Activated CD8-positive, alpha-beta memory T cell treated with anti-CD3 and anti-CD28 coated beads, Interleukin-2, amount 50 U/mL, for 1 hour (primary cell): ENCODE measurements around the gene NEK11.
"Not testable (repeated sequence)": the region's sequence is repeated elsewhere in the genome, so short reads cannot be mapped to it uniquely, and the experiment has no call there.

Source experiments
- DNase-seq: peaks from one replicate; pipeline ENCODE4 v3.0.0-alpha.2; 2020; ENCODE audit errors: extremely low read depth

Gene NEK11

GRCh38 chr3:131360191-131360755, 333.6 kb downstream of the NEK11 start:
- no peak for DNase-seq

- not testable (repeated sequence) for DNase-seq
These were observed 334.4 kb downstream of the NEK11 start for GRCh38 chr3:131361066-131361463.

- no peak for DNase-seq
These were observed 335.1 kb downstream of the NEK11 start for GRCh38 chr3:131361464-131362421.

- no peak for DNase-seq
These were observed 336.6 kb downstream of the NEK11 start for GRCh38 chr3:131363275-131363674.

GRCh38 chr3:131370935-131371687, 344.4 kb downstream of the NEK11 start:
- no peak for DNase-seq

GRCh38 chr3:131371688-131372066, 345.0 kb downstream of the NEK11 start:
- DNase-seq = no peak

- no peak for DNase-seq
These were observed 348.1 kb downstream of the NEK11 start for GRCh38 chr3:131374741-131375140.

GRCh38 chr3:131380821-131381444, 354.3 kb downstream of the NEK11 start:
- not testable (repeated sequence) for DNase-seq

- peak; percentile 78 for DNase-seq
These were observed 355.0 kb downstream of the NEK11 start, which contains the start of gene NUDT16 for GRCh38 chr3:131381445-131382291. TSS of gene NUDT16 (plus strand) at chr3:131381774. CDS start at chr3:131381805, 31 bp downstream.

- DNase-seq = no peak
These were observed 359.9 kb downstream of the NEK11 start for GRCh38 chr3:131386429-131387165.

GRCh38 chr3:131387796-131388489, 361.3 kb downstream of the NEK11 start:
- no peak for DNase-seq

GRCh38 chr3:131388490-131388799, 361.8 kb downstream of the NEK11 start:
- no peak for DNase-seq

- DNase-seq = no peak
These were observed 363.7 kb downstream of the NEK11 start for GRCh38 chr3:131390331-131390730.

- no peak for DNase-seq
These were observed 366.4 kb downstream of the NEK11 start for GRCh38 chr3:131393051-131393450.

GRCh38 chr3:131393868-131394267, 367.2 kb downstream of the NEK11 start:
- no peak for DNase-seq

GRCh38 chr3:131394400-131394799, 367.7 kb downstream of the NEK11 start:
- no peak for DNase-seq

GRCh38 chr3:131396170-131396569, 369.5 kb downstream of the NEK11 start:
- DNase-seq = no peak

- no peak for DNase-seq
These were observed 371.2 kb downstream of the NEK11 start for GRCh38 chr3:131397889-131398288.
